Measurements from ENCODE around the gene NPPA. TPM values are rescaled to one million over a fixed set of nuclear protein-coding genes. Genes with fewer than 3 reads are reported as not detected.
A peak's percentile ranks its signal among the peaks of the same experiment; 100 is the strongest.

Gene NPPA
- total RNA-seq, 1 donor from 2014 or later, result 8.4 TPM

- H3K27ac ChIP-seq, result no peak overlapping the region
- ATAC-seq (no peak), DNase-seq (no peak)
- TF ChIP-seq, protein P1, sequence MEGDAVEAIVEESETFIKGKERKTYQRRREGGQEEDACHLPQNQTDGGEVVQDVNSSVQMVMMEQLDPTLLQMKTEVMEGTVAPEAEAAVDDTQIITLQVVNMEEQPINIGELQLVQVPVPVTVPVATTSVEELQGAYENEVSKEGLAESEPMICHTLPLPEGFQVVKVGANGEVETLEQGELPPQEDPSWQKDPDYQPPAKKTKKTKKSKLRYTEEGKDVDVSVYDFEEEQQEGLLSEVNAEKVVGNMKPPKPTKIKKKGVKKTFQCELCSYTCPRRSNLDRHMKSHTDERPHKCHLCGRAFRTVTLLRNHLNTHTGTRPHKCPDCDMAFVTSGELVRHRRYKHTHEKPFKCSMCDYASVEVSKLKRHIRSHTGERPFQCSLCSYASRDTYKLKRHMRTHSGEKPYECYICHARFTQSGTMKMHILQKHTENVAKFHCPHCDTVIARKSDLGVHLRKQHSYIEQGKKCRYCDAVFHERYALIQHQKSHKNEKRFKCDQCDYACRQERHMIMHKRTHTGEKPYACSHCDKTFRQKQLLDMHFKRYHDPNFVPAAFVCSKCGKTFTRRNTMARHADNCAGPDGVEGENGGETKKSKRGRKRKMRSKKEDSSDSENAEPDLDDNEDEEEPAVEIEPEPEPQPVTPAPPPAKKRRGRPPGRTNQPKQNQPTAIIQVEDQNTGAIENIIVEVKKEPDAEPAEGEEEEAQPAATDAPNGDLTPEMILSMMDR (IDR thresholded peaks at IDR 0.05), result no peak
- no peaks in the 10 kb centered on the region for H3K27me3 ChIP-seq
- intact Hi-C loops (cut with DNase I), result loop anchor here (5.0 kb wide), 1 partner anchor 57 kb away; no protein-coding TSS in a partner anchor
- no peak overlapping the region for H3K4me3 ChIP-seq
- H3K36me3 ChIP-seq, result peaks cover 99% of the 10 kb centered on the region
- no peaks in the 10 kb centered on the region for H3K9me3 ChIP-seq
- H3K4me1 ChIP-seq, result no peaks in the 10 kb centered on the region
Observed at GRCh38 chr1:11835441-11836225, 11.9 kb downstream of the NPPA start.

DNA sequence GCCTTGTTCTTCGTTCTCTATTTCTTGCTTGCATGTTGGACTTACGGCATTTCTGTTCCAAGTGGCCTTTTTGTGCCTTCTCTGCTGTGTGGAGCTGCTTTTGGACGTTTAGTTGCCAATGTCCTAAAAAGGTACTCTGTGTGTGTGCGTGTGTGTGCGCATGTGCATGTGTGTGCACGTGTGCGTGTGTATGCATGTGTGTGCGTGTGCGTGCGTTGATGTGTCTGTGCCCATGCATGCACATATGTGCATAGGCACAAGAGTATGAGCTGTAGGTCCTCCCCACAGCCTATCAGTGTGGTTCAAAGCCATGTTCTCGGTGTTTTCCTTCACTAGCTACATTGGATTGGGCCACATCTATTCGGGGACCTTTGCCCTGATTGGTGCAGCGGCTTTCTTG, 13.7 kb downstream of the NPPA start:
- intact Hi-C loops (cut with DNase I), result no loop called here

DNA sequence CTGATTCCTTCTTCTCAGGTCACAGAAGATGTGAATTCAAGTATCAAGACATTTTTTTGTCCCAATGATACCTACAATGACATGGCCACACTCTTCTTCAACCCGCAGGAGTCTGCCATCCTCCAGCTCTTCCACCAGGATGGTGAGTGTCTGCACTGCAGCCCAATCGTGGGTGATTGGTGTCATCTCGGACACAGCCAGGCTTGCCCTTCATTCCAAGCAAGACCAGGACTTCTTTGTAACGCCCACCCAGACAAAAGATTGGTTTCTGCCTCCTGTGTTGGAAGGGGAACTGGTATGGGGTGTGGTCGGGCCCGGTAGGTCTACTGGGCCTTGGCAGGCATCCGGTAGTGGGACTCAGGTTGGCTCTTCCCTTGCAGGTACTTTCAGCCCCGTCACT, 14.1 kb downstream of the NPPA start:
- TF ChIP-seq, protein P1 (IDR thresholded peaks at IDR 0.05), result no peak
- no peak overlapping the region for H3K27ac ChIP-seq
- ATAC-seq, result no peak
- H3K9me3 ChIP-seq, result no peaks in the 10 kb centered on the region
- H3K36me3 ChIP-seq, result peaks cover 98% of the 10 kb centered on the region
- H3K27me3 ChIP-seq, result no peaks in the 10 kb centered on the region
- no peak overlapping the region for H3K4me3 ChIP-seq
- intact Hi-C loops (cut with DNase I), result no loop called here
- no peaks in the 10 kb centered on the region for H3K4me1 ChIP-seq
- no peak for DNase-seq

More for the DNA sequence above, 13.7 kb downstream of the NPPA start:
- no peak overlapping the region for H3K27ac ChIP-seq
- H3K36me3 ChIP-seq, result peaks cover 98% of the 10 kb centered on the region
- H3K27me3 ChIP-seq, result no peaks in the 10 kb centered on the region
- H3K4me3 ChIP-seq, result no peak overlapping the region
- ATAC-seq (no peak), DNase-seq (no peak)
- no peaks in the 10 kb centered on the region for H3K9me3 ChIP-seq
- TF ChIP-seq, protein P1 (IDR thresholded peaks at IDR 0.05), result no peak
- no peaks in the 10 kb centered on the region for H3K4me1 ChIP-seq

DNA sequence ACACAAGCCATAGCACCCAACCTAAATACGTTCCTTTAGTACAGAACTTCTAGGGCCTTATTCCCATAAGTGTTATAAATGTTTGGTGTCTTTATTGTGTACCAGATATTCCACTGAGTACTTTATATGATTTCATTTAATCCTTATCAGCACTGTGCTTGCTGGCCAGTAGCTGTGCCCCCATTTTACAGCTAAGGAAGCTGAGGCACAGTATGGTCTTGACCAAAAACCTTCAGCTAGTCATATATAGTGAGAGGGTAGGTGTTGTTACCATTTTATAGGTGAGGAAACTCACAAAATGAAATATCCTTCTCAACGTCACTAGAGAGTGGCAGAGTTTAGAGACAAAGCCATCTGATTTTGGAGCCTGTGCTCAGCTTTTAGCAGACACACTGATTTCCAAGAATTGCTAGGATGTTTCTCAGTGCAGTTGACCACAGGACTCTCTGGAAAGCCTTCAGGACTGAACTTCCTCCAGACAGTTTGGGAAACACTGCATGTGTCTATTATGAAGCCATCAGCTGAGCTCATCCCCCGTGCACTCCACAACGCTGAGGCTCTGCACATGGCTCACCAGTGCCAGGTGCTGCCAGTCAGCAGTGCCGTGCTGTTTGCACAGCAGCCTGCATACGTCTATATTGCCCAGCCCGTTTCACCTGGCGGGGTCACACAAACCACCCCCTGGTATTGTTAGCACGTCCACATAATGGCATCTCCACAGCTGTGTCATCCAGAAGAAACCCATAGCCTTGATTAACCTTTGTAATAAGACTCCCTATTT, 15.4 kb downstream of the NPPA start:
- H3K4me1 ChIP-seq, result no peaks in the 10 kb centered on the region
- ATAC-seq (peak; percentile 27), DNase-seq (no peak)
- intact Hi-C loops (cut with DNase I), result no loop called here
- peaks cover 98% of the 10 kb centered on the region for H3K36me3 ChIP-seq
- H3K27me3 ChIP-seq, result no peaks in the 10 kb centered on the region
- no peak overlapping the region for H3K27ac ChIP-seq
- TF ChIP-seq, protein P1 (IDR thresholded peaks at IDR 0.05), result no peak
- no peaks in the 10 kb centered on the region for H3K9me3 ChIP-seq
- H3K4me3 ChIP-seq, result no peak overlapping the region

DNA sequence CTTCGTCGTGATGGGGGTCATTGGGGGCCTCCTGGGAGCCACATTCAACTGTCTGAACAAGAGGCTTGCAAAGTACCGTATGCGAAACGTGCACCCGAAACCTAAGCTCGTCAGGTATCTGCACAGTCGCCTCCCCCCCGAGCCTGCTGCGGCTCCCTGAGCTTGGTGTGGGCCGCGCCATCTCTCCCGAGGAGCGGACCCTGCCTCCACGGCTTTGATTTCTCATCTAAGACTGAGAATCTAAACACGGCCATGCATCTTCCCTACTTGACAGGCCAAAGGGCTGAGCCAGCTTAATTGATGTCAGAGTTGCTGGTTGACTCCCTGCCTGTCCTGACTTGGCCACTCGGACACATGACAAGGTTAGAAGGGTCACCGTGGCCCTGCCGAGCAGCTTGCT, 19.1 kb downstream of the NPPA start:
- no peaks in the 10 kb centered on the region for H3K4me1 ChIP-seq
- no peak overlapping the region for H3K4me3 ChIP-seq
- DNase-seq (no peak), ATAC-seq (no peak)
- TF ChIP-seq, protein P1 (IDR thresholded peaks at IDR 0.05), result no peak
- no peaks in the 10 kb centered on the region for H3K27me3 ChIP-seq
- H3K9me3 ChIP-seq, result no peaks in the 10 kb centered on the region
- intact Hi-C loops (cut with DNase I), result no loop called here
- no peak overlapping the region for H3K27ac ChIP-seq
- H3K36me3 ChIP-seq, result peaks cover 98% of the 10 kb centered on the region

Measured in upper lobe of right lung (tissue), 1 donor.